Heart left ventricle (tissue), 16 donors: Measurements from ENCODE around the gene KIRREL3. TPM values are rescaled to one million over a fixed set of nuclear protein-coding genes. Genes with fewer than 3 reads are reported as not detected.

ENCODE experiments used
- ATAC-seq, 4 donors: fragments of 200-7000 bp; cut with Tn5 transposase; one replicate each; pipeline ENCODE4 v1.9.1; 2020 to 2022; ENCODE audit warnings: moderate library complexity in 4 of 4, mild to moderate bottlenecking in 3 of 4, moderate number of reproducible peaks in 1 of 4
- DNase-seq, 5 donors: peaks; one replicate each; pipeline ENCODE4 v3.0.0-alpha.2; 2020
- H3K27ac ChIP-seq, 12 donors: fragments of 200-600 bp; sonication (generic) in 4 of 12; one replicate each; pipeline versions ENCODE4 v1.5.0 to v1.8.0; 2016 to 2022; ENCODE audit warnings: mild to moderate bottlenecking in 2 of 12
- H3K27me3 ChIP-seq, 9 donors: fragments of 200-600 bp; sonication (generic) in 2 of 9; one replicate each; pipeline versions ENCODE4 v1.5.1 to v1.8.0; 2016 to 2022; ENCODE audit warnings: mild to moderate bottlenecking in 3 of 9
- H3K36me3 ChIP-seq, 9 donors: fragments of 200-600 bp; sonication (generic) in 2 of 9; one replicate each; pipeline versions ENCODE4 v1.5.0 to v1.8.0; 2018 to 2022; ENCODE audit warnings: mild to moderate bottlenecking in 2 of 9
- H3K4me1 ChIP-seq, 12 donors: fragments of 200-600 bp; sonication (generic) in 4 of 12; one replicate each; pipeline versions ENCODE4 v1.5.0 to v1.8.0; 2016 to 2022; ENCODE audit warnings: mild to moderate bottlenecking in 3 of 12
- H3K4me3 ChIP-seq, 12 donors: fragments of 200-600 bp; sonication (generic) in 4 of 12; one replicate each; pipeline versions ENCODE4 v1.5.0 to v1.8.0; 2017 to 2022; ENCODE audit warnings: mild to moderate bottlenecking in 9 of 12, moderate library complexity in 4 of 12
- H3K9me3 ChIP-seq, 12 donors: fragments of 200-600 bp; sonication (generic) in 4 of 12; one replicate each; pipeline versions ENCODE4 v1.5.0 to v1.8.0; 2016 to 2022; ENCODE audit warnings: mild to moderate bottlenecking in 1 of 12
- CTCF ChIP-seq, 12 donors: fragments of 200-600 bp; sonication (generic) in 4 of 12; IDR thresholded peaks; one replicate each; pipeline versions ENCODE4 v1.5.0 to v1.8.0; 2018 to 2022; ENCODE audit warnings: antibody characterized with exemption in 12 of 12, mild to moderate bottlenecking in 5 of 12
- POLR2A ChIP-seq, 2 donors: fragments of 450-650 bp; IDR thresholded peaks; one replicate each; pipeline ENCODE4 v1.6.1; 2017; ENCODE audit warnings: antibody characterized with exemption in 2 of 2, mild to moderate bottlenecking in 2 of 2, moderate library complexity in 2 of 2
- WGBS, 4 donors: extraction: QIAGEN DNeasy Blood & Tissue Kit in 2 of 4; methylation state at CpG; one replicate each; pipeline versions ENCODE4 v1.1.5 to v1.1.7; 2013 to 2018; 5-methylcytosine and 5-hydroxymethylcytosine counted together
- intact Hi-C, 10 donors: fragments of 100-400 bp; cut with DNase I; formaldehyde crosslinking; loops; one replicate each; pipeline versions ENCODE4 v1.11.1 to v1.14.2; 2022
- polyA plus RNA-seq, 2 donors: library from polyadenylated mRNA; stranded (reverse); fragments of 200-250 nt; gene quantifications; one replicate each; pipeline ENCODE4 v1.2.3, GENCODE V29; 2013
- total RNA-seq, 9 donors: library from RNA; depleted of rRNA in 2 of 9; stranded (reverse); fragments of >200 nt in 2 of 9; fragmentation: NEBNext Ultra II Directional in 3 of 9; extraction: Animal tissue kit (Norgen Biotek cat#: 25700) in 3 of 9; gene quantifications; one replicate each; pipeline versions ENCODE4 v1.1.0 to v1.2.4, GENCODE V29; 2016 to 2023
- donor health status: ischemic (EF 13 %, LVEDD 7.1; RV severe dilation, severe dysfunction).
- donor health status: healthy with polysubstance abuse.
- donor health status: DM: no; HTN: yes; CAD: no.
- donor health status: DM: no; HTN: no; CAD: no.
- donor health status: ischemic (EF 25% LVEDD 6.9; RV normal size, moderate dysfunction).
- donor health status: ischemic (EF 25% LVEDD 5.7; RV mildly dilated, moderate dysfunction).
- donor health status: healthy.
- donor health status: DM: yes; HTN: yes; CAD: no.
- donor health status: ischemic (EF 35%, LVEDD 5.7; RV mildly dilated, moderate dysfunction).
- donor health status: nonischemic (EF 11% LVEDD 7.7; RV severe dilation, severe dysfunction).
- donor health status: DM: yes; HTN: yes; CAD: no.
- donor health status: PGD.
- donor health status: ischemic (EF 29% LVEDD 5.4; RV normal size, mild dysfunction).
- donor health status: nonischemic (EF 23%, LVEDD 6.1; RV moderate dilation, normal function).

Gene KIRREL3
- total and polyA plus RNA-seq, 11 donors: 0.08 to 1.3 (median 0.27) TPM

GRCh38 chr11:126810776-126811175 lies 189.8 kb downstream of the KIRREL3 start:
- ATAC-seq (no peak), DNase-seq (no peak)
- 46 to 53% (median 48%) methylated on average over 7 of the region's 7 CpGs for WGBS, 4 donors
- no peak for TF ChIP-seq CTCF (IDR thresholded peaks at IDR 0.05)
- TF ChIP-seq POLR2A (IDR thresholded peaks at IDR 0.05): no peak
- no peaks in the 10 kb centered on the region for H3K9me3 ChIP-seq
- no peak overlapping the region for H3K27ac ChIP-seq
- H3K4me1 ChIP-seq: no peaks in the 10 kb centered on the region
- H3K4me3 ChIP-seq: no peak overlapping the region
- intact Hi-C loops: no loop called here
- H3K36me3 ChIP-seq: no peaks in the 10 kb centered on the region
- peaks cover 0 to 17% (median 0%) of the 10 kb centered on the region in 9 donors for H3K27me3 ChIP-seq

GRCh38 chr11:126809514-126810289 lies 190.9 kb downstream of the KIRREL3 start:
- DNase-seq (no peak), ATAC-seq (no peak)
- Histone ChIP-seq H3K9me3 (no peaks in the 10 kb centered on the region), H3K36me3 (no peaks in the 10 kb centered on the region), H3K4me3 (no peak overlapping the region), H3K27me3 (peaks cover 0 to 17% (median 0%) of the 10 kb centered on the region in 9 donors), H3K4me1 (no peaks in the 10 kb centered on the region), H3K27ac (no peak overlapping the region)
- intact Hi-C loops: no loop called here
- WGBS, 4 donors: 40 to 45% (median 42%) methylated on average over 6 of the region's 6 CpGs
- TF ChIP-seq POLR2A (IDR thresholded peaks at IDR 0.05) (no peak), CTCF (IDR thresholded peaks at IDR 0.05) (no peak)

GRCh38 chr11:126808836-126809235 lies 191.7 kb downstream of the KIRREL3 start:
- Histone ChIP-seq H3K36me3 (no peaks in the 10 kb centered on the region), H3K27ac (no peak overlapping the region), H3K9me3 (no peaks in the 10 kb centered on the region), H3K4me3 (no peak overlapping the region), H3K4me1 (no peaks in the 10 kb centered on the region), H3K27me3 (peaks cover 0 to 14% (median 0%) of the 10 kb centered on the region in 9 donors)
- DNase-seq (no peak), ATAC-seq (no peak)
- TF ChIP-seq POLR2A (IDR thresholded peaks at IDR 0.05): no peak
- TF ChIP-seq CTCF (IDR thresholded peaks at IDR 0.05): no peak
- intact Hi-C loops: no loop called here
- WGBS, 4 donors: 63 to 75% (median 67%) methylated on average over 2 of the region's 2 CpGs

- Histone ChIP-seq H3K27me3 (peaks cover 0 to 14% (median 0%) of the 10 kb centered on the region in 9 donors), H3K4me1 (no peaks in the 10 kb centered on the region), H3K4me3 (no peak overlapping the region), H3K27ac (no peak overlapping the region), H3K9me3 (no peaks in the 10 kb centered on the region), H3K36me3 (no peaks in the 10 kb centered on the region)
- ATAC-seq: no peak
- WGBS, 4 donors: 39 to 46% (median 43%) methylated on average over 2 of the region's 2 CpGs
- no peak for DNase-seq
- intact Hi-C loops: no loop called here
- no peak for TF ChIP-seq POLR2A (IDR thresholded peaks at IDR 0.05)
- no peak for TF ChIP-seq CTCF (IDR thresholded peaks at IDR 0.05)
These were observed 192.3 kb downstream of the KIRREL3 start for GRCh38 chr11:126808296-126808695.
